ENCODE measurements around the gene MCCD1. TPM values are rescaled to one million over a fixed set of nuclear protein-coding genes. Genes with fewer than 3 reads are reported as not detected.
"Not testable (repeated sequence)": the region's sequence is repeated elsewhere in the genome, so short reads cannot be mapped to it uniquely, and the experiment has no call there.

MCCD1 gene
- total and polyA plus RNA-seq, 4 donors = 0.33 TPM; not detected in 3

- DNase-seq (ENCODE audit: low read depth in 4 of 6, low spot score in 6 of 6) = no peak
- H3K4me1 ChIP-seq (ENCODE audit: control insufficient read depth, insufficient read depth, low read length) = peaks cover 22% of the 10 kb centered on the region
- H3K27ac ChIP-seq (ENCODE audit: low read depth, low read length) = no peak overlapping the region
- H3K27me3 ChIP-seq (ENCODE audit: control insufficient read depth, insufficient read depth, low read length) = no peaks in the 10 kb centered on the region
- no peaks in the 10 kb centered on the region for H3K9me3 ChIP-seq (ENCODE audit: control insufficient read depth, insufficient read depth, low read length)
- no CpG with 5 or more reads among the region's 2 CpGs for WGBS (ENCODE audit: insufficient coverage)
- no peak overlapping the region for H3K4me3 ChIP-seq (ENCODE audit: low read depth, low read length)
- H3K36me3 ChIP-seq (ENCODE audit: control insufficient read depth, insufficient read depth, low read length) = peaks cover 32% of the 10 kb centered on the region
These were observed 19.7 kb downstream of the MCCD1 start for GRCh38 chr6:31548544-31548873.

GRCh38 chr6:31551371-31551770 is 22.6 kb downstream of the MCCD1 start:
- H3K9me3 ChIP-seq (ENCODE audit: control insufficient read depth, insufficient read depth, low read length); H3K4me3 ChIP-seq (ENCODE audit: low read depth, low read length); H3K27ac ChIP-seq (ENCODE audit: low read depth, low read length); H3K27me3 ChIP-seq (ENCODE audit: control insufficient read depth, insufficient read depth, low read length): not testable (repeated sequence)
- peak in 2 of 6 donors; percentile 18 to 51 for DNase-seq (ENCODE audit: low read depth in 4 of 6, low spot score in 6 of 6)
- 41% methylated on average over 3 of the region's 5 CpGs for WGBS (ENCODE audit: insufficient coverage)
- peaks cover 47% of the 10 kb centered on the region for H3K36me3 ChIP-seq (ENCODE audit: control insufficient read depth, insufficient read depth, low read length)
- H3K4me1 ChIP-seq (ENCODE audit: control insufficient read depth, insufficient read depth, low read length) = peaks cover 10% of the 10 kb centered on the region

- H3K9me3 ChIP-seq (ENCODE audit: control insufficient read depth, insufficient read depth, low read length) = no peaks in the 10 kb centered on the region
- peaks cover 65% of the 10 kb centered on the region for H3K36me3 ChIP-seq (ENCODE audit: control insufficient read depth, insufficient read depth, low read length)
- no peak overlapping the region for H3K27ac ChIP-seq (ENCODE audit: low read depth, low read length)
- no peak for DNase-seq (ENCODE audit: low read depth in 4 of 6, low spot score in 6 of 6)
- H3K4me3 ChIP-seq (ENCODE audit: low read depth, low read length) = no peak overlapping the region
- peaks cover 6% of the 10 kb centered on the region for H3K4me1 ChIP-seq (ENCODE audit: control insufficient read depth, insufficient read depth, low read length)
- H3K27me3 ChIP-seq (ENCODE audit: control insufficient read depth, insufficient read depth, low read length) = no peaks in the 10 kb centered on the region
- WGBS (ENCODE audit: insufficient coverage) = 40% methylated on average over 1 of the region's 3 CpGs
These were observed 27.5 kb downstream of the MCCD1 start for GRCh38 chr6:31556307-31556706.

DNA sequence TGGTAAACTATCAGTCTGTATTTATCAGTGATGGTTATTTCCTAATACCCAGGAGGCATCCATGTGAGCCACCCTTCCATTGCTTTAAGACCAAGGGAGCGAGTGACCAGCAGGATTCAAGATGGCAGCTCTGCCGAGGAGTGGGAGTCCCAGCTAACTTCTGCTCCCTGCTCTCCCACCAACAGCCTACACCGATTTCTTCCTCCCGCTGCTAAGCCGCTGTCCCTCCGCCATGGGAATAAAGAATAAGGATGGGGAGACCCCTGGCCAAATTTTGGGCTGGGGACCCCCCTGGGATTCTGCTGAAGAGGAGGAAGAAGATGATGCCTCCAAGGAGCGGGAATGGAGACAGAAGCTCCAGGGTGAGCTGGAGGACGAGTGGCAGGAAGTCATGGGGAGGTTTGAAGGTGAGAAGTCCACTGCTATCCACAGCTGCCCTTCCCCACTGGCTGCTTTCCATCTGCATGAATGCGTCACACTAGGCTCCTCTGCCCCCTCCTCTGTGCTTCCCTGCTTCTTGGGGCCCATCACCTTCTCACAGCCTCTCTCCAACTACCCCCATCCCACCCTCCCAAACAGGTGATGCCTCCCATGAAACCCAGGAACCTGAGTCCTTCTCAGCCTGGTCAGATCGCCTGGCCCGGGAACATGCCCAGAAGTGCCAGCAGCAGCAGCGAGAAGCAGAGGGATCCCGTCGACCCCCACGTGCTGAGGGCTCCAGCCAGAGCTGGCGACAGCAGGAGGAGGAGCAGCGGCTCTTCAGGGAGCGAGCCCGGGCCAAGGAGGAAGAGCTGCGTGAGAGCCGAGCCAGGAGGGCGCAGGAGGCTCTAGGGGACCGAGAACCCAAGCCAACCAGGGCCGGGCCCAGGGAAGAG is 28.9 kb downstream of the MCCD1 start:
- no peak for DNase-seq (ENCODE audit: low read depth in 4 of 6, low spot score in 6 of 6)
- Histone ChIP-seq H3K27me3 (ENCODE audit: control insufficient read depth, insufficient read depth, low read length) (no peaks in the 10 kb centered on the region), H3K9me3 (ENCODE audit: control insufficient read depth, insufficient read depth, low read length) (no peaks in the 10 kb centered on the region), H3K4me1 (ENCODE audit: control insufficient read depth, insufficient read depth, low read length) (peaks cover 6% of the 10 kb centered on the region), H3K36me3 (ENCODE audit: control insufficient read depth, insufficient read depth, low read length) (peaks cover 56% of the 10 kb centered on the region), H3K4me3 (ENCODE audit: low read depth, low read length) (no peak overlapping the region), H3K27ac (ENCODE audit: low read depth, low read length) (no peak overlapping the region)
- 86% methylated on average over 19 of the region's 24 CpGs for WGBS (ENCODE audit: insufficient coverage)

DNA sequence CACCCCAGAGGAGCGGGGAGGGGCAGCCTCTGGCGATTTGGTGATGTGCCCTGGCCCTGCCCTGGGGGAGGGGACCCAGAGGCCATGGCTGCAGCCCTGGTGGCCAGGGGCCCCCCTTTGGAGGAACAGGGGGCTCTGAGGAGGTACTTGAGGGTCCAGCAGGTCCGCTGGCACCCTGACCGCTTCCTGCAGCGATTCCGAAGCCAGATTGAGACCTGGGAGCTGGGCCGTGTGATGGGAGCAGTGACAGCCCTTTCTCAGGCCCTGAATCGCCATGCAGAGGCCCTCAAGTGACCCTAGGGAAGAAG is 29.5 kb downstream of the MCCD1 start:
- no peaks in the 10 kb centered on the region for H3K9me3 ChIP-seq (ENCODE audit: control insufficient read depth, insufficient read depth, low read length)
- no peaks in the 10 kb centered on the region for H3K27me3 ChIP-seq (ENCODE audit: control insufficient read depth, insufficient read depth, low read length)
- no peak overlapping the region for H3K4me3 ChIP-seq (ENCODE audit: low read depth, low read length)
- H3K36me3 ChIP-seq (ENCODE audit: control insufficient read depth, insufficient read depth, low read length) = peaks cover 56% of the 10 kb centered on the region
- peaks cover 6% of the 10 kb centered on the region for H3K4me1 ChIP-seq (ENCODE audit: control insufficient read depth, insufficient read depth, low read length)
- WGBS (ENCODE audit: insufficient coverage) = 92% methylated on average over 8 of the region's 8 CpGs
- no peak for DNase-seq (ENCODE audit: low read depth in 4 of 6, low spot score in 6 of 6)
- no peak overlapping the region for H3K27ac ChIP-seq (ENCODE audit: low read depth, low read length)

GRCh38 chr6:31558631-31559500 is 30.1 kb downstream of the MCCD1 start:
- no peaks in the 10 kb centered on the region for H3K27me3 ChIP-seq (ENCODE audit: control insufficient read depth, insufficient read depth, low read length)
- H3K9me3 ChIP-seq (ENCODE audit: control insufficient read depth, insufficient read depth, low read length) = no peaks in the 10 kb centered on the region
- no peak overlapping the region for H3K4me3 ChIP-seq (ENCODE audit: low read depth, low read length)
- H3K4me1 ChIP-seq (ENCODE audit: control insufficient read depth, insufficient read depth, low read length) = peaks cover 6% of the 10 kb centered on the region
- no peak overlapping the region for H3K27ac ChIP-seq (ENCODE audit: low read depth, low read length)
- H3K36me3 ChIP-seq (ENCODE audit: control insufficient read depth, insufficient read depth, low read length) = peaks cover 54% of the 10 kb centered on the region
- 94% methylated on average over 11 of the region's 14 CpGs for WGBS (ENCODE audit: insufficient coverage)
- no peak for DNase-seq (ENCODE audit: low read depth in 4 of 6, low spot score in 6 of 6)

DNA sequence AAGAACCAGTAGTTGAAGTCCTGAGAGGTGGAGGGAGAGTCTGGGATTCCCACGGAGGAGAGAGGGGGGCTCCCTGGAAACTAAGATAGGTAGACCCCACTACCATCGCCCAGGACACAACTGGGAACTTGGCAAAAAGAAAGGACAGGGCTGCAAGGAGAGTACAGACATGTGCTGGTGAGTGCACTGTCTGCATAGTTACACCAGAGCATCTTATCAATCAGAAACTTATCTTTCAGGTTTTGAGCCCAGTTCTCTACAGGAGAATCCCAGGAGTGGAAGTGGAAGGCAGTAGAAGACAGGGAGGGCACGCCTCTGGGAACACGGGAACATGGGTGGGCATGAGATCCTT is 30.8 kb downstream of the MCCD1 start:
- no peaks in the 10 kb centered on the region for H3K9me3 ChIP-seq (ENCODE audit: control insufficient read depth, insufficient read depth, low read length)
- peaks cover 50% of the 10 kb centered on the region for H3K36me3 ChIP-seq (ENCODE audit: control insufficient read depth, insufficient read depth, low read length)
- WGBS (ENCODE audit: insufficient coverage) = 77% methylated on average over 2 of the region's 4 CpGs

DNA sequence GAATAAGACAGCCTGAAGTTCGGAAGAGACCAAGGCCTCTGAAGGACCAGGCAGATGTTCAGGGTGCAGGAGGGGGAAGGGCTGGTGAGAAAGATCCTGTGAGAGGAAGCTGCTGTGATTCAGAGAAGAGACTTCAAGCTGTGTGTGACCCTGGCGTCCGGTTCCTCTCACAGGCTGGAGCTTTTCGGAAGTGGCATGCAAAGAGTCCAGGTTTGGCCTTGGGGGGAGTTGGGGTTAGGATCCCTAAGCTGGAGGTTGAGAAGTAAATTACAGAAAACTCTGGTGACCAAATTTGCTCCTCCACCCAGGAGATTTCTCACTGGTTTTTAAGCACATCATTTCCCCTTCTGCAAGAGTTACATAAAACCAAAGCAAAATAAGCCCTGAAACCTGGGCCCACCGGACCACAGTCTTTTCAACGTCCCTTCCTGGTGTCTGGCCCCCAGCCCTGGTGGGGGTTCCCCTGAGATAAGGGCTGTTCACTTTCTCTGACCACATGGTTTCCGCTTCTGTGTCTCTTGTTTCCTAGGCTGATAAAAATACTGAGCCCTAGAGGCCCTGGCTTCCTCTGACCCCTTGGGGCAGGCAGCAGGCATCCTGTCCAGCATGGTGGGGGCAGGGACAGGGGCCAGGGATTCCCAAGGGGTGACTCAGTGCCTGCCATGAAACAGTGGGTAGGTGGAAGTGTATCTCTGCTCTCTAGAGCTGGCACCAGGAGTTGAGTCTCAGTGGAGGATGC is 31.4 kb downstream of the MCCD1 start:
- Histone ChIP-seq H3K27me3 (ENCODE audit: control insufficient read depth, insufficient read depth, low read length) (no peaks in the 10 kb centered on the region), H3K36me3 (ENCODE audit: control insufficient read depth, insufficient read depth, low read length) (peaks cover 50% of the 10 kb centered on the region), H3K9me3 (ENCODE audit: control insufficient read depth, insufficient read depth, low read length) (no peaks in the 10 kb centered on the region), H3K4me1 (ENCODE audit: control insufficient read depth, insufficient read depth, low read length) (peaks cover 6% of the 10 kb centered on the region), H3K4me3 (ENCODE audit: low read depth, low read length) (no peak overlapping the region), H3K27ac (ENCODE audit: low read depth, low read length) (peak overlapping the region; percentile 15)
- 90% methylated on average over 7 of the region's 7 CpGs for WGBS (ENCODE audit: insufficient coverage)
- no peak for DNase-seq (ENCODE audit: low read depth in 4 of 6, low spot score in 6 of 6)

More for the DNA sequence above, 30.8 kb downstream of the MCCD1 start:
- H3K27ac ChIP-seq (ENCODE audit: low read depth, low read length) = no peak overlapping the region
- H3K4me3 ChIP-seq (ENCODE audit: low read depth, low read length) = no peak overlapping the region
- DNase-seq (ENCODE audit: low read depth in 4 of 6, low spot score in 6 of 6) = no peak
- H3K4me1 ChIP-seq (ENCODE audit: control insufficient read depth, insufficient read depth, low read length) = peaks cover 6% of the 10 kb centered on the region
- no peaks in the 10 kb centered on the region for H3K27me3 ChIP-seq (ENCODE audit: control insufficient read depth, insufficient read depth, low read length)

DNA sequence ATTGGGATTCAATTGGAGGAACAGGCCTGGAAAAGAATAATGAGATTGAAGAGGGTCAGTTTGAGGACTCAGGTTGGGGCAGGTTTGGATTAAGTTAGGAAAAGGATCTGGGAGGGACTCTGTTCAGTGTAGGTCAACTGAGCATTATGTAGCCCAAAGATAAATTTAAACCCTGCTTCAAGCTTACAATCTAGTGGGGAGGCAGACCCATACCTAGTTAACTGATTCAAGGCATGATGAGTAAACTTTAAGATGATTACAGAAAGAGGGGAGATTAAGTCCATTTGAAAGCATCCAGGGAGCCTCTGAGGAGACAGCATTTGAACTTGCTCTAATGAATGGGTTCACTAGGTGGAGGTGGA is 31.9 kb downstream of the MCCD1 start:
- DNase-seq (ENCODE audit: low read depth in 4 of 6, low spot score in 6 of 6) = no peak
- Histone ChIP-seq H3K4me1 (ENCODE audit: control insufficient read depth, insufficient read depth, low read length) (peaks cover 6% of the 10 kb centered on the region), H3K27ac (ENCODE audit: low read depth, low read length) (peak overlapping the region; percentile 15), H3K36me3 (ENCODE audit: control insufficient read depth, insufficient read depth, low read length) (peaks cover 47% of the 10 kb centered on the region), H3K4me3 (ENCODE audit: low read depth, low read length) (no peak overlapping the region), H3K9me3 (ENCODE audit: control insufficient read depth, insufficient read depth, low read length) (no peaks in the 10 kb centered on the region), H3K27me3 (ENCODE audit: control insufficient read depth, insufficient read depth, low read length) (no peaks in the 10 kb centered on the region)
